H1 (cell line): Measurements from ENCODE around the gene HIPK3. TPM values are rescaled to one million over a fixed set of nuclear protein-coding genes. Genes with fewer than 3 reads are reported as not detected.

Source experiments
- CEBPB ChIP-seq: IDR thresholded peaks from 2 replicates; pipeline ENCODE4 v1.6.1; 2012; ENCODE audit warnings: low read depth, low read length
- CHD1 ChIP-seq: IDR thresholded peaks from 2 replicates; pipeline ENCODE4 v1.6.1; 2012; ENCODE audit warnings: low read depth, low read length, improper control_type of control experiment
- CREB1 ChIP-seq: IDR thresholded peaks from 2 replicates; pipeline ENCODE4 v1.6.1; 2012; ENCODE audit warnings: inconsistent platforms
- CTBP2 ChIP-seq: IDR thresholded peaks from 2 replicates; pipeline ENCODE4 v1.7.0; 2011; ENCODE audit warnings: borderline replicate concordance, mild to moderate bottlenecking, moderate library complexity, mixed read lengths, low read length; ENCODE audit not compliant: insufficient read depth, insufficient read length
- EP300 ChIP-seq, 2 experiments: IDR thresholded peaks; 1 replicate in 1 of 2; 2 replicates in 1 of 2; pipeline ENCODE4 v1.6.1; 2011 to 2012; ENCODE audit warnings: low read depth in 2 of 2, low read length in 2 of 2, mild to moderate bottlenecking in 2 of 2, borderline replicate concordance in 1 of 2, inconsistent platforms in 1 of 2, moderate library complexity in 1 of 2
- JUN ChIP-seq: IDR thresholded peaks from 2 replicates; pipeline ENCODE4 v1.6.1; 2011; ENCODE audit warnings: low read depth, mild to moderate bottlenecking, improper control_type of control experiment, low read length
- KDM5A ChIP-seq: fragments of 200-600 bp; IDR thresholded peaks from 2 replicates; pipeline ENCODE4 v1.7.1; 2012; ENCODE audit warnings: mild to moderate bottlenecking, low read length, inconsistent platforms, mixed read lengths
- MAFK ChIP-seq: IDR thresholded peaks from 2 replicates; pipeline ENCODE4 v1.6.1; 2012; ENCODE audit warnings: low read depth, mild to moderate bottlenecking, improper control_type of control experiment, low read length
- RBBP5 ChIP-seq: IDR thresholded peaks from 2 replicates; pipeline ENCODE4 v1.7.1; 2012; ENCODE audit warnings: low read depth, mild to moderate bottlenecking, inconsistent platforms, low read length, moderate library complexity, borderline replicate concordance
- RNF2 ChIP-seq: fragments of 200-900, 300-1000 bp; sonication (generic); IDR thresholded peaks from 2 replicates; pipeline ENCODE4 v1.7.1; 2016; ENCODE audit warnings: borderline replicate concordance, low read depth, mild to moderate bottlenecking, antibody characterized with exemption, low read length; ENCODE audit not compliant: poor library complexity, severe bottlenecking; ENCODE audit errors: missing control alignments
- SIN3A ChIP-seq, 2 experiments: IDR thresholded peaks in 1 of 2; conservative IDR thresholded peaks in 1 of 2; 2 replicates each; pipeline ENCODE4 v1.6.1; 2011 to 2012; ENCODE audit warnings: low read length in 2 of 2, improper control_type of control experiment in 1 of 2, low read depth in 1 of 2, mild to moderate bottlenecking in 1 of 2
- SIRT6 ChIP-seq: IDR thresholded peaks from one replicate; pipeline ENCODE4 v1.7.1; 2012; ENCODE audit warnings: low read length, inconsistent platforms
- SRF ChIP-seq: IDR thresholded peaks from 2 replicates; pipeline ENCODE4 v1.6.1; 2011; ENCODE audit warnings: mild to moderate bottlenecking, low read depth, low read length, moderate library complexity
- TAF7 ChIP-seq: optimal IDR thresholded peaks from 2 replicates; pipeline ENCODE3; 2011; ENCODE audit warnings: low read depth, mild to moderate bottlenecking, inconsistent platforms, low read length, moderate library complexity, borderline replicate concordance
- TBP ChIP-seq: IDR thresholded peaks from 2 replicates; pipeline ENCODE4 v1.6.1; 2011; ENCODE audit warnings: low read depth, low read length, improper control_type of control experiment
- YY1 ChIP-seq: IDR thresholded peaks from 2 replicates; pipeline ENCODE4 v1.6.1; 2011; ENCODE audit warnings: low read depth, mild to moderate bottlenecking, low read length
- ZNF274 ChIP-seq: IDR thresholded peaks from 2 replicates; pipeline ENCODE4 v1.7.0; 2012; ENCODE audit warnings: low read length, borderline replicate concordance; ENCODE audit errors: extremely low read depth
- polyA plus RNA-seq, 7 experiments: library from polyadenylated mRNA; depleted of rRNA in 3 of 7; stranded (reverse) in 5 of 7; unstranded in 2 of 7; fragments of >200 nt in 5 of 7; fragments of 200-250 nt in 2 of 7; gene quantifications; 1 replicate in 5 of 7; 2 replicates in 1 of 7; 4 replicates in 1 of 7; pipeline versions ENCODE4 v1.2.1 to v1.2.3, GENCODE V29; 2011 to 2013; ENCODE audit warnings: missing spikeins in 2 of 7, mixed read lengths in 2 of 7
- total RNA-seq: library from RNA; stranded (reverse); fragmentation: NEBNext Ultra II Directional; extraction: Animal tissue kit (Norgen Biotek cat#: 25700); gene quantifications from 2 replicates; pipeline ENCODE4 v1.2.1, GENCODE V29; 2021
- TF ChIP-seq, protein P1 (sequence below): IDR thresholded peaks from 2 replicates; pipeline ENCODE4 v1.6.1; 2011; ENCODE audit warnings: low read depth, mild to moderate bottlenecking, low read length; ENCODE audit not compliant: insufficient read depth
- TF ChIP-seq, protein P2 (sequence below), 3 experiments: IDR thresholded peaks; 1 replicate in 2 of 3; 2 replicates in 1 of 3; pipeline versions ENCODE4 v1.5.1 to v1.6.1; 2011; ENCODE audit warnings: low read length in 3 of 3, mild to moderate bottlenecking in 3 of 3, inconsistent platforms in 2 of 3, low read depth in 1 of 3, moderate library complexity in 1 of 3; ENCODE audit not compliant: insufficient read depth in 1 of 3; ENCODE audit errors: control extremely low read depth in 1 of 3
- TF ChIP-seq, protein P3 (sequence below): IDR thresholded peaks from 2 replicates; pipeline ENCODE4 v1.6.1; 2012; ENCODE audit warnings: inconsistent platforms

HIPK3 gene
- total and polyA plus RNA-seq, 2 of the 8 experiments (the other 6 are each of a cell fraction or from before 2014, with no cell fraction given) = 5.0 to 22.3 TPM

DNA sequence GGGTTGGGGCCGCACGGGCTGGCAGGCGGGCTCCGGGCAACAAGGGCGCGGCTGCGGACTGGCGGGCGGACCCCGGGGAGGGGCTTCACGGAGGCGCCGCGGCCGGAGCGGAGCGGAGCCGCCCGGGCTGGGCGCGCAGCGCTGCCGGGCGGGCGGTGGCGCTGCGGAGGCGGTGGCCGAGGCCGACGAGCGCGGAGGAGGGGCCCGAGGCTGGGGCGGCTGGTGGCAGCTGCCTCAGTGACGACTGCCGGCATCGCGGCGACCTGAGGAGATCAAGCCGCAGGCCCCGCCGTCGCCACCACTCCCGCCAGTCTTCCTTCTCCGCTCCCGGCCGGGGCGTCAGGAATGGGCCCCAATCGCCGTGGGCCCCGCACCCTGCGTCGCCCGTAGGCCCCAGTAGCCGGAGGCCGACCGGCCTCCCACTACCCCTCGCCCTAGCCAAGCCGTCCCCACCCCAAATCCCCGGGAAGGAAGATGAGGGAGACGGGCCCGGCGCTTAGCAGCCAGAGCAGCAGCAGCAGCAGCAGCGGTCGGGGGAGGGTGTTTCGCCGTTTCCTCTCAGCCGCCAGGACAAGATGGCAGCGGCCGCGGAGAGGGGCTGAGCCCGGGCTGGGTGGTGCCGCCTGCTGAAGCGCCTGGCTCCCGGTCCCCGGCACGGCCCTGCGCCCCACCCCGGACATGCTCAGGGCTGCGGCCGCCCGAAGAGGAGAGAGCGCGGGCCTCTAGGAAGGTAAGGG, at the start of gene HIPK3 (continued):
- TF ChIP-seq RBBP5 (peak; percentile 41), MAFK (no peak), TBP (peak; percentile 22), KDM5A (no peak), SIN3A (conservative IDR thresholded peaks at IDR 0.05 in 1 of 2, IDR thresholded peaks at IDR 0.05 in 1 of 2; ENCODE audit: low read depth in 1 of 2, low read length in 2 of 2) (peak in 1 of 2 experiments; percentile 24; a peak in 1 of 4 replicates), CEBPB (no peak), CHD1 (no peak; the same call in 1 of the 2 replicates), CTBP2 (no peak), SIRT6 (no peak), JUN (no peak), YY1 (peak; percentile 82), ZNF274 (no peak), CREB1 (no peak), TAF7 (peak; percentile 28), EP300 (IDR thresholded peaks at IDR 0.05; ENCODE audit: borderline replicate concordance in 1 of 2, low read depth in 2 of 2, low read length in 2 of 2) (no peak), RNF2 (no peak), SRF (no peak)
- TF ChIP-seq, protein P1, sequence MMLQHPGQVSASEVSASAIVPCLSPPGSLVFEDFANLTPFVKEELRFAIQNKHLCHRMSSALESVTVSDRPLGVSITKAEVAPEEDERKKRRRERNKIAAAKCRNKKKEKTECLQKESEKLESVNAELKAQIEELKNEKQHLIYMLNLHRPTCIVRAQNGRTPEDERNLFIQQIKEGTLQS = no peak
- TF ChIP-seq, protein P2, sequence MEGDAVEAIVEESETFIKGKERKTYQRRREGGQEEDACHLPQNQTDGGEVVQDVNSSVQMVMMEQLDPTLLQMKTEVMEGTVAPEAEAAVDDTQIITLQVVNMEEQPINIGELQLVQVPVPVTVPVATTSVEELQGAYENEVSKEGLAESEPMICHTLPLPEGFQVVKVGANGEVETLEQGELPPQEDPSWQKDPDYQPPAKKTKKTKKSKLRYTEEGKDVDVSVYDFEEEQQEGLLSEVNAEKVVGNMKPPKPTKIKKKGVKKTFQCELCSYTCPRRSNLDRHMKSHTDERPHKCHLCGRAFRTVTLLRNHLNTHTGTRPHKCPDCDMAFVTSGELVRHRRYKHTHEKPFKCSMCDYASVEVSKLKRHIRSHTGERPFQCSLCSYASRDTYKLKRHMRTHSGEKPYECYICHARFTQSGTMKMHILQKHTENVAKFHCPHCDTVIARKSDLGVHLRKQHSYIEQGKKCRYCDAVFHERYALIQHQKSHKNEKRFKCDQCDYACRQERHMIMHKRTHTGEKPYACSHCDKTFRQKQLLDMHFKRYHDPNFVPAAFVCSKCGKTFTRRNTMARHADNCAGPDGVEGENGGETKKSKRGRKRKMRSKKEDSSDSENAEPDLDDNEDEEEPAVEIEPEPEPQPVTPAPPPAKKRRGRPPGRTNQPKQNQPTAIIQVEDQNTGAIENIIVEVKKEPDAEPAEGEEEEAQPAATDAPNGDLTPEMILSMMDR (IDR thresholded peaks at IDR 0.05; ENCODE audit: control extremely low read depth in 1 of 3, insufficient read depth in 1 of 3, low read depth in 1 of 3, low read length in 3 of 3) = peak; percentile 43 to 60 (median 46)
- TF ChIP-seq, protein P3, sequence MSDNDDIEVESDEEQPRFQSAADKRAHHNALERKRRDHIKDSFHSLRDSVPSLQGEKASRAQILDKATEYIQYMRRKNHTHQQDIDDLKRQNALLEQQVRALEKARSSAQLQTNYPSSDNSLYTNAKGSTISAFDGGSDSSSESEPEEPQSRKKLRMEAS = no peak
